Stimulated activated CD4-positive, alpha-beta T cell treated with anti-CD3 and anti-CD28 coated beads, Interleukin-12 subunit alpha, Interleukin-12 subunit beta, amount 100 ng/mL, for 24 hours (primary cell): ENCODE results near the gene SEM1.
"Not testable (repeated sequence)": the region's sequence is repeated elsewhere in the genome, so short reads cannot be mapped to it uniquely, and the experiment has no call there.

Experiments
- DNase-seq, 2 experiments: peaks; one replicate each; pipeline ENCODE4 v3.0.0-alpha.2; 2020; ENCODE audit warnings: low read depth in 2 of 2

SEM1 gene

DNA sequence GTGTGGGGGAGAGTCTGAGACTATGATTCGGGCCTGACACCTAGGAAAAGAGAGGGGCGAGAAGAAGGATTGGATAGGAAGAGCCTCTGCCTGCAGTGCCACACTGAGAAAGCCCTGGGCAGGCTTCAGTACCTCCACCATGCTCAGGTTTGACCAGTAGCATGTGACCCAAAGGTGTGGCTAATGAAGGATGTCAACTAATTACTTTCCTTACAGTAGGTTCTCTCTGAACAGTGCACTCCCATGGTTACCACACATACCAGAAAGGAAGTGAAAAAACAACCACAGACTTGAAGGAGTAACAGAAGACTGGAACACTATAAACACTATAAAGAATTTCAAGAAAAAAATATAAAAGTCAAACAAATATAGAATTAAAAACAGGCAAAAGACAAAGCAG, 46.2 kb downstream of the SEM1 start:
- no peak for DNase-seq

DNA sequence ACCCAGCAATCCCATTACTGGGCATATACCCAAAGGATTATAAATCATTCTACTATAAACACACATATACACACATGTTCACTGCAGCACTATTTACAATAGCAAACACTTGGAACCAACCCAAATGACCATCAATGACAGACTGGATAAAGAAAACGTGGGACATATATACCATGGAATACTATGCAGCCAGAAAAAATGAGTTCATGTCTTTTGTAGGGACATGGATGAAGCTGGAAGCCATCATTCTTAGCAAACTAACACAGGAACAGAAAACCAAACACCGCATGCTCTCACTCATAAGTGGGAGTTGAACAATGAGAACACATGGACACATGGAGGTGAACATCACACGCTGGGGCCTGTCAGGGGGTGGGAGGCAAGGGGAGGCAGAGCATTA, 47.5 kb downstream of the SEM1 start:
- not testable (repeated sequence) for DNase-seq

DNA sequence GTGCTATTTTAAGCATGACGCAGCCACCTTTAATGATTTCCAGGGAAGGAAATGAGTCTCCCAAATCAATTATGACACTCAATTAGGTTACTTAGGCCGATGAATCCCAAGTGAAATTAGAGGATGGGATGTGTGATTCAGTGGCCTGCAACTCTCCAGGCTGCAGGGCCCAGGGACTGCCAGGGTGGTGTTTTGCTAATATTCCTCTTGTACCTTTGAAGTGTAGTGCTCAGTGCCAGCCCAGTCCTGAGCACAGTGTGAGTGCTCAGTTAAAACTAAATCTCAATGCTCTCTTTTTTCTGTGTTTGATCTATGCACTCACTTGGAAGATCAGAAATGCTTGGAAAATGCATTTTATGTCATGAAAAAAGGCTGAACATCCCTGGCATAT, 51.6 kb downstream of the SEM1 start:
- no peak for DNase-seq

DNA sequence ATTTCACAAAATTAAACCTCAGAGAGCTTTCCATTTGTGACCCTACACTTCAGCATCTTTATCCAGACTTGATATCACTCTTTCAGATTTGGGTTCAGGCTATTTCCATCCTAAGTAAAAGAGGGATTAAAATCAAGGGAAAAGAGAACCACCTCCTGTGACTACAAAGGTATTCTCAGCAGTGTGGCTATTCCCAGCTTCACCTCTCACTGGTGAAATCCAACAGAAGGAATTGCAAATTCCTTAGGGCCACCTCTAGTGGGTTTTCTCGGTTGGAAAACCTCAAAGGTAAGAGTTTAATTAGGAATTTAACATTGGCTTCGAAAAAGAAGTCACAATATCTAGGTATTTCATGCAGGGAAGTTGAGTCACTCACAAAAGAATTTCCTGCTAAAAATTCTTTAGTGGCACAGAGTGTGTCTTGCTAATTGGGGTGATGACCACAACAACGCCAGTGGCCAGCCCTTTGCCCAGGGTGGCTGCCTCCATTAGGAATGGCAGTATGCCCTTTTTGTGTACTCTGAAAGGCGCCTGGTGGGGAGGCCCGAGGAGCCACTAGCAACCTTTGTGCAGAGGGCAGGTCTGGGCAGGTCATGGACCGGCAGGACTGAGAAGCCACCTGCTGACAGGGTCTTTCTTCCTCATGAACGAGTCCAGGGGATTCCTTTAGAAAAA, 52.2 kb downstream of the SEM1 start:
- DNase-seq: no peak

DNA sequence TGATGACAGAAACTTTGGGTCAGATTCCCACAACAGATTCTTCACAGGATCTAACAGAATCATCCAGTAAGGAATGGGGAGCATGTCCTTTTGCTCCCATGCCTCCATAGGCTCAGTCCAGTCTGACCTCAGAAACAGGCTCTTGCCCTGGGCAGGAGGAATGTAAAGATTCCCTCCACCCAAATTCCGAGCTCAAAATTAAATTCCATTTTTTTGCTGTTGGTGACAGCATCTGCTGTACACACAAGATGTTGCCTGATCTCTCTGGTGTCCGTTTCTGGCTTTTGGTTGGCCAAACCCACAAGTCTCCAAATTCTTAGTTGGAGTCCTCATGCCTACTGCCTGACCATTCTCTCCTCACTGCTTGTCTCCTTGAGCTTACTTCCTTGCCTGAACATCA, 53.7 kb downstream of the SEM1 start:
- no peak for DNase-seq

- DNase-seq: no peak
Observed at GRCh38 chr7:96654630-96655188, 54.9 kb downstream of the SEM1 start.

GRCh38 chr7:96649981-96650380, 59.7 kb downstream of the SEM1 start:
- no peak for DNase-seq

DNA sequence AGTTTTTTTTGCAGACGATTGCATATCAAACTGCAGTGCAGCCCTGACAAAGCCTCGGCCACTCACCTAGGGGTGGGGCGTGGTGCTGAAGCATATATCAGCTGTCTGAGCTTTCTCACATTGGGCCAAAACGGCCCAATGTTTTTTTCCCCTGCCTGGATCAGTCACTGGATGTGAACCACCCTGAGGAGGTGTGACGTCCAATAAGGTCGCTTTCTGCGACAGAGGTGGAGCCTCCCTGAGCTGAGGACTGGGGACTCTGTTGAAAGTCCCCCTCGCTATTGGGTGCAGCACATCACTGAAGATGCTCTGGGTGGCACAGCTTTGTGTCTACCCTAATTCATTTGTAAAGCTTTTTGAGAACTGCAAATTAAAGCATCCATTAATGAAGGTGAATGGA, 60.9 kb downstream of the SEM1 start:
- no peak for DNase-seq

DNA sequence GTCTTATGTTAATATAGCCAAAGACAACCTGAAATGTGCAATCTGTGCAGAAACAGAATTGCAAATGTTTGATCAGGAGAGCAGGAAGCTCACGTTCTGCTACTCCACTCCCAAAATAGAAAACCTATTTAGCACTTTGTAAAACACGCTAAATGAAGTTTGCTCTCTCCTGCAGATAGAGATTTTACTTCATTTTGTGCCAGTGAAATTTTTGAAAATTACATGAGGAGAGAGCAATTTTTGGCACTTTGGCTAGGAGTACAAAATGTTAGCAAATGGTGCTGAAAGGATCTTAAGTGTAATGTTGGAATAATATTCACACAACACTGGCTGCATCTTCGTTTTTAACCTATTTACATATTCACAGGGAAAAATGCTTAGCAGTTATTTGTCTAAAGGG, 61.9 kb downstream of the SEM1 start:
- no peak for DNase-seq

- DNase-seq: no peak
Observed at GRCh38 chr7:96645084-96645483, 64.6 kb downstream of the SEM1 start.

GRCh38 chr7:96643436-96643835, 66.2 kb downstream of the SEM1 start:
- DNase-seq: not testable (repeated sequence)

- no peak for DNase-seq
Observed at GRCh38 chr7:96640054-96640453, 69.6 kb downstream of the SEM1 start.
